Measurements from ENCODE around the gene DNER.
A peak's percentile ranks its signal among the peaks of the same experiment; 100 is the strongest.
"Not testable (repeated sequence)": the region's sequence is repeated elsewhere in the genome, so short reads cannot be mapped to it uniquely, and the experiment has no call there.

DNER gene

DNA sequence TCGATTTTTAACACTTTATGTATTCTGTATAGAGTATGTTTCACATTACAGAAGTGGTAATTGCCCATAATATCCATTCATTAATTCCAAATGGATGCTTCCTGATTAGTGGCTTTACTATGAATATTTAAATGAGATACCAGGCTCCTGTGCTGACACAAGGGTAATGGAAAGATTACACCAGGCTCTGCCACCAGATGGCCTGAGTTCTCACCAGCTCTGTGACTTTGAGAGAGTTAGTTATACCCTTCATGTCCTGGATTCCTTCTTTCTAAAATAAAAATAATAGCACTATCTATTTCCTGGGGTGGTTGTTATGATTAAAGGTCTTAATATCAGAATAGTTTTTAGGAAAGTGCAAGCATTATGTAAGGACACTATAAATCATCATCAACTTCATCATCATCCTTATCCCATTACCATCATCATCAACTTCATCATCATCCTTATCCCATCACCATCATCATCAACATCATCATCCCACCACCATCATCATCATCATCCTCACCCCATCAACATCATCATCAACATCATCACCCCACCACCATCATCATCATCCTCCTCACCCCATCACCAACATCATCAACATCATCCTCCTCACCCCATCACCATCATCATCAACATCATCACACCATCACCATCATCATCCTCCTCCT, 151.8 kb downstream of the DNER start:
- no peak for DNase-seq

DNA sequence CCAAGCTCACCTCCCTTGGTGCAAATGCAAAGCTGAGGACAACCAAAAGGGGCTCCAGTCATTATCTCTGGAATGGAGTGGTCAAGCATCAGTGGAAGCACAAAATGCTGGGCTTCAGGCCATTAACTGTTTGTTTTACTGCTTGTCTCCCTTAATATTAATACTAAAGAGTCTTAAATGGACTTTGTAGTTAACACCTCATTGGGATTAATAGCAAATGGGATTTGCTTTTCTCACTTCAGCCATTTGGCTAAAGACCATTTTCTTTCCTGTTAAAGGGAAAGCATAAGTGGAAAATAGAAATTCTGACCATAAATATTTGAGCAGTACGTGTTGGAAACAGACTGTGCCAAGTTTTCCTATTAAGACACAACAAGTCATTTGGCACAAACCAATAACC, 154.4 kb downstream of the DNER start:
- DNase-seq, result no peak

DNA sequence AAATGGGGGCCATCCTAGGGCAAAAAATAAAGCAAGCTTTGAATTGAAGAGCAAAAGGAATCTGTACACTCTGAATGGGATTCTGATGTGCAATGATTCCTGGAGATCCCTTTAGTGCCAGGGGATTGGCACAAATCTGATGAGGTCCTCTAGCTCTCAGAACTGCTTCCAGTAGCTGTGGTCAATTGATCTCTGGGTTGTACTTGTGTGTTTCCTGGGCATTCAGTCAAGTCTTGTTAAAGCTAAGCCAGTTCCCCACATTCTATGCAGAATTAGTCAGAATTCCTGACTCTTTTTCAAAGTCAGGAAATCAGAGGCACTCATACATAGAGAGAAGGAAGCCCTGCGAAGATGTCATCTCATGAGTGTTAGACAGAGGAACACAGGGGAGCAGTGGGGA, 161.3 kb downstream of the DNER start:
- DNase-seq, result no peak

DNA sequence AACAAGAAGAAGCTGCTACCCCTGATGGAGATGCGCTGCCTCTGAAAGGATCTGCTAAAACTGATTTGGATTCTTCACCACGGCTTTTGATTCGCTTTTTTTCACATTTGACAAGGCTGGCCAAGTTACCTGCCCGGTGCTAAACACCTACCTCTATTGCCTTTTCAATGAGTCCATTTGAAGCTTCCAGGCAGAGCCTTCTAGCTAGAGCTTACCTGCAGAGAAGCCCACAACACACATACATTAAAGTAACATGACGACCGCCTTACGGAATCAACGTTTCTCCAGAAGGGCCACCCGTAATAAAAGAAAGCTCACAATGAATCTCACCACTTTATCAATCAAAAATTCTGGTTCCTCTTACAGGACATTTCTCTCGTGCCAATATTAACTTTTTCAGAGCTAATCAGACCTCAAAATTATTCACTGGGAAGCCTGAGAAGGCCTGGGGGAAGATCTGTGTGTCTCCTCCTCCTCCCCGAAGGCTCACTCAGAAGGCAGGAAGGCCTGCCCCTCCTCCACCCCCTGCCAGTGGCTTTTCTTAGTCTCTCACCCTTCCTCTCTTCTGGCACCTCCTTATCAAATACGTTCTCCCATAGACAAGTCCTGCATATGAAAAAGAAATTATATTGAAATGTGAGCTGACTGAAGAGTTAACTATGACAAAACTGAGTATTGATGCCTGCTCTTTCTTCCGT, 171.0 kb downstream of the DNER start:
- no peak for DNase-seq

DNA sequence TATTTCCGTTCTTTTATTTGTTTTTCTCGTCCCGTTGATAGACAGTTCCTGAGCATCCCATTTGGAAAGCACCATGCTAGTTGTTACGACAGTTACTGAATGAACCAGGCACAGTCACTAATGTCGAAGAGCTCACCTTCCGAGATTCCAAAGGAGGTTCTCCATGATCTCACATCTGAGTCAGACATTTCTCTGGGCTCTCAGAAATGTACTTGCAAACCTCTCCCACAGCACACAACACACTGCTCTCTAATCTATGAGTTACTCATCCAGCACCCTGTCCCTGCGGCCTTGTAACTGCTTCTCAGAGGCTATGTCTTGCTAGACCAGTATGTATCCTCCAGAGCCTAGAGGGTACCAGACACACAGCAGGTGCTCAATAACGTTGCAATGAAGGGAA, 174.7 kb downstream of the DNER start:
- no peak for DNase-seq

DNA sequence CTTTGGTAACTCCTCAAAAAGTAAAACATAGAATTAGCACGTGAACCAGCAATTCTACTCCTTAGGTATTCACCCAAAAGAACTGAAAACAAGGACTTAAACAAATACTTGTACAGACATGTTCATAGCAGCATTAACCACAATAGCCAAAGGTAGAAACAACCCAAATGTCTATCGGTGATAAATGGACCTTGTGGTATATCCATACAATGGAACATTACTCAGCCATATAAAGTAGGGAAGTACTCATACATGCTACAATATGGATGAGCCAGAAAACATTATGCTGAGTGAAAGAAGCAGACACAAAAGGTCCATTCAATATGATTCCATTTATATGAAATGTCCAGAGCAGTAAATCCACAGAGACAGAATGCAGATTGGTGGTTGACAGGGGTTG, 182.8 kb downstream of the DNER start:
- no peak for DNase-seq

DNA sequence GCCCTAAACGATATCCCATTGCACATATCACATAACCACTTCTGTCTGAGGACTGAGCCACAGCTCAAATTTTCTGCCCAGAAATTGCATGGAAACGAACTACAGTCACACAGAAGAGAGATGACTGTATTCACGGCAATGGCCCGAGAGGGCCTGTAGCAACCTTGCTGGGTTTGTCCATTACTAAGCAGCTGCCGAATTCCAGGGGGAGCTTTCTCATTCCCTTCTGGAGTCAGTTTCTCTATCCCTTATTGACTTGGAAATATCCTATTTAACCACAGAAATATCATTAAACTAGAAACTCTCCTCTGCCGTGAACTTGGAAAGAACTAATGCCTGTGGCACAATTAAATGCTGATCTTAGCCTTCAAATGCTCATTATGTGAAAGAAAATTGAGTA, 183.9 kb downstream of the DNER start:
- no peak for DNase-seq

DNA sequence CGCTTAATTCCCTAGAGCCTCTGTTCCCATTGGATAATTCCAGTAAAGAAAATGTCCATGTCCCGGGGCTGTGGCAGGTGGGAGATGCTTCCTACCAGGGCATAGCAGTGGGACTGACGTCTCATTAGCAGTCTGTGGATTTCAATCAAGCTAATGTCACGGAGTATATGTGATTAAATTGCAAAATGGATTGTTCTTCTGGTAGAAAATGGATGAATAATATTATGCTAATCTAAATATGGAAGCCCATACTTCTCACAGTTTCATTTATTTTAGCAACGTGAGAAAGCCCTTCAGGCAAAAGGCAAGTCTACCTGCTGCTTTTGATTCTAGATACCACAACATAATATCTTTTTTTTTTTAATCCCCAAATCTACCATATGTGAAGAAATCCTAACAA, 185.5 kb downstream of the DNER start:
- no peak for DNase-seq

DNA sequence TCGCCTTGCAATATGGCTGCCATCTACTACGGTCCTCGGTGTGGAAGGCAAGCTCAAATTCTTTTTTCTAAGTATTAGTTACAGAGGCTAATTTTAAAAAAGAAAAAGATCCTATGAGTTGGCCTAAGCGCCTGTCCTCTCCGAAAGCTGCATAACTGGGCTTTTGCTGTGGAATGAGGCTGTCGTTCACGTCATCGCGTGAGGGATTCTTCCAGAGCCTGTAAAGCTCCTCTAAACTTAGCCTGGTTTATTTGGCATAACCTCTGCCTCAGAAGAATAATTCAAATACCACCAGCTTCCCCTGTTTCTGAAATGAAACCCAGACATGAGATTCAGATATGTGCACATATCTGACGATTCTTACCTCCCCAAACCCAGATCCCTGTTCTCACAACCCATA, 187.4 kb downstream of the DNER start:
- DNase-seq, result no peak

DNA sequence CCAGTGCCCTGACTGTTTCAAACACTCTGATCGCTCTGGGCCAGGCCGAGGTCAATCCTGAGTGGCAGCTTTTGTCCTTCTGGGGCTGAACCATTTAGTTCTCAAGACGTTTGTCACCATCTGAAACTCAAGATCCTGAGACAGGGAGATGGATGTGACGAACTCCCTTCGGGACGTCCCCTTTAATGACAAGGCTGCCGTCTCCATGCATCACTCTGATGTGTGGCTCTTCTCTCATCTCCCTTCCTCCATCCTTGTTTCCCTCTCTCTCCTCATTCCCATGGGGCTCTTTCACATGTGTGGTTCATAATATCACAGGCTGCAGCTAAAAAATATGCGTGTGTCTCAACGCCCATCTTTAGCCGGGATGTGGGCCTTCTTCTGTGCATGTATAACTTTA, 189.6 kb downstream of the DNER start:
- no peak for DNase-seq

DNA sequence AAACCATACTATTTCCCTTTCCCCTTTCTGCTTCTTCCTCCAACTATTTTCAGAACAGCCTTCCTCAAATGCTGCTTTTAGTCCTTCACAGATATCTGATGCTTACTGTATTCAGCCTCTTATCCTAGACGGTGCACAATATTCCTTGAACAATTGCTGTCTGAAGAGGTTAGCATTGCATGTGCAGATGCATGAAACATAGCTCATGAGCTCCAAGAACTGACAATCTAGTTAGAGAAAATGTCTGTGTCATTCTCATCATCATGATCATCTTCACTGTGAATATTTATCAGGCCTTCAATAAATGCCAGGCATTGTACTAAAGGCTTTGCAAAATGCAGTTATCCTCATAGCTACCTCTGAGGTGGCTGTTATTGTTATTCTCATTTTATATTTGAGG, 190.7 kb downstream of the DNER start:
- DNase-seq, result no peak

DNA sequence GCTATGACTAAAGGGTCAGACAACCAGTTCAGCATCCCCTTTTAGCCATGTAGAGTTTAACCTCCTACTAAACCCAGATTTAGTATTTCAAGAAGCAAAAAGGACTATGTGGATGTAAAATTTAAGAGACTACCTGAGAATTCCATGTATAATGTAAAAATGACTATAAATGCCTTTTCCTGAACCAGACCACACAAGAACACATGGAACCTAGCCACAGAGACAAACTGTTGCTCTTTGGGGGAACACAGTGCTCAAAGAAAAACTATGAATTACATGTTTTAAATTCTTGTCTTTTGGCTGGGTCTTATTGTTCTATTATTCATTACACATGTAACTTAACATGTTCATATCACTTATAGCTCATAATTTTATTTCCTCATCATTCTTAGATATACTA, 192.8 kb downstream of the DNER start:
- no peak for DNase-seq

DNA sequence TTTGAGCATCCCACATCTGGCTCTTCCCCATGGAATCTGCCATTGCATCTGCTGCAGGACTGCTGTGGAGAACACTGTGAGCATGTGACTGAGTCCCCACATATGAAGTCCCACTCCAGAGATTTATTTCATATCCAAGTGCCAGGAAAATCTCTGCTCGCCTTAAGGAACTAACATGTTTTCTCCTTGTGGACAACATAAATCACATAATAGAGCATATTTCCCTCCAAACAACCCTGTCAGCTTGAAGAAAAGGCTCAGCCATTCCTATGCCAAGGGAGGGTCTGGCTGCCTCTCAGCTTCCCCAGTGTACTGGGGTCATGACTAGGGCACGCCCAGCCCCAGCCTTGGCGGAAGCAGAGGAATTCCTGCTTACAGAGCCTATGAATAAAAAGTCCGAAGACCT, 193.7 kb downstream of the DNER start:
- no peak for DNase-seq

DNA sequence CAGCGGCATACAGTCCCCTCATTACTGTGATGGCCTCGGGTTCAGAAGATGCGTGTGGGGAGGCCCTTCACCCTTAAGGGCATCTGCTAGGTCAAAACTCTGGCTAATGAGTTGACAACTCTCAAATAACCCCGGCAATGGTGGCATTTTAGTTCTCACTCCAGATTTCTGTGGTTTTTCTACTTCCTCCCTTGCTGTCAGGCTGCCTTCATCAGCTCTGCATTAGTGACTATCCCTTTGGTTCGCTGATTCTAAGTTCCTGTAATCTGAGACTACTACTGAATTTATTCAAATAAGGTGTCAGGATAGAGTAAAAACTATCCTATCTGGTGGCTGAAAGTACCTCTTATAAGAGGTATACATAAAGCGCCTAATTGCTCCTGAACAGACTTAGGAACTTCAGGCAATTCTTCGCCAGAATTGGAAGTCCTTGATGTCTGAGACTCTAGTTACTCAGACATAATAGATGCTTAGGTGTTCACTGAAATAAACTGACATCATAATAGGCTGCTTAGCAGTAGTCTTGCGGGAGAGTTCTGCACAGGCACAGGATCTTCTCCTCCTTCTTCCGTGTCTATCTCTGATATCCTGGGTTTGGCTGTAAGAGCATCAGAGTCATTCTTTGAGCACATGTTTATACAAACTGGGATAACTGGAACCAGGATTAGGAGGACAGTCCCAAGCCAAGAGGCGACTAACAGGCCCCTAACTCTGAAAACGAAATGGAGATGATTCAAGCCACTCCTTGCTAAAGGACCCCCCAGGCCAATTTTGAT, 194.5 kb downstream of the DNER start:
- no peak for DNase-seq

DNA sequence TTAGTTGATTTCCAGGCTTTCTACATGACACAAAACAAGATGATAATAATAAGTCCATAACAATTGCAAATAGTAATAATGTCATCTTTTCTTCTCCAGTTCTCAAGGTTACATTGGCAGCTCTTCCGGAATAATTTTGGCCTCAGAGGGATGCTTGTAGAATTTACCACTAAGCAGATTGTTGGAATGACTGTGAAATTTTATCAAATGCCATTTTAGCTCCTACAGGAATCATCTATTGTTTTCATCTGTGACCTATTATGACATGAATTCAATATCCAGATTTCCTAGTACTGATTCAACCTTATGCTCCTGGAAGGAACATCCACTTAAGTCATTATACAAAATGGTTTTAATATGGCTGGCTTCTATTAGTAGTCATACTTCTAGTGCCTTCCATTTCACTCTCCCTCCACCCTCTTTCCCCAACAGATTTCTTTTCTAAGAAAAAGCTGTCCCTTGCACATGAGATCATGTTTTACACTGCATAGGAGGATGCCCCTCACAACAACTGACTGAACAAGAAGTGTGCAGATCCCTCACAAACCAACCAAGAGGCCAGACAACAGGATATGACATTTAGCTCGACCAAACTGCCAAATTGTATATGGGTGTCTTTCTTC, 200.0 kb downstream of the DNER start:
- no peak for DNase-seq

DNA sequence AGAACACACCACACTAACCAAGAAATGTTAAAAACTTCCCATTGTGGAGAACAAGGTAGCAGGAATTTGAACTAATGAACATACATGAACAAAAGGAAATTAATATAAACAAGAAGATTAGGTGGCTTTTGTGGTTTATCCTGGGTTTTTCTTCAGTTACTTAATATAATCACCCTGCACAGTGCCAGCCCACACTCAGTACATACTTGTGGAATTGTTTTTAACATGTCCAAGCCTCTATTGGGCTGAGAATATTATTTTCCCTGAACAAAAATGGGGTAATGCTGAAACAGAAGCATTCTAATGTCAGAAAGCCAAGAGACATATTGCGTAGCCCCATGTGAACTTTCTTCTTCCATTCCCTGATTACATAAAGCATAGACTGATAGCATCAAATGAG, 202.8 kb downstream of the DNER start:
- no peak for DNase-seq

DNA sequence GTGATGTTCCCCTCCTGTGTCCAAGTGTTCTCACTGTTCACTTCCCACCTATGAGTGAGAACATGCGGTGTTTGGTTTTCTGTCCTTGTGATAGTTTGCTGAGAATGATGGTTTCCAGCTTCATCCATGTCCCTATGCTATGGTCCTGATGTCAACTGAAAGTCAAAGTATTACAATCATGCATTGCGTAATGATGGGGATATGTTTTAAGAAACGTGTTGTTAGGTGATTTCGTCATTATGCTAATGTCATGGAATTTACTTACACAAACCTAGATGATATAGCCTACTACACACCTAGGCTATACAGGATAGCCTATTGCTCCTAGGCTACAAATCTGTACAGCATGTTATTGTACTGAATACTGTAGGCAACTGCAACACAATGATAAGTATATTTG, 207.7 kb downstream of the DNER start:
- DNase-seq, result not testable (repeated sequence)

DNA sequence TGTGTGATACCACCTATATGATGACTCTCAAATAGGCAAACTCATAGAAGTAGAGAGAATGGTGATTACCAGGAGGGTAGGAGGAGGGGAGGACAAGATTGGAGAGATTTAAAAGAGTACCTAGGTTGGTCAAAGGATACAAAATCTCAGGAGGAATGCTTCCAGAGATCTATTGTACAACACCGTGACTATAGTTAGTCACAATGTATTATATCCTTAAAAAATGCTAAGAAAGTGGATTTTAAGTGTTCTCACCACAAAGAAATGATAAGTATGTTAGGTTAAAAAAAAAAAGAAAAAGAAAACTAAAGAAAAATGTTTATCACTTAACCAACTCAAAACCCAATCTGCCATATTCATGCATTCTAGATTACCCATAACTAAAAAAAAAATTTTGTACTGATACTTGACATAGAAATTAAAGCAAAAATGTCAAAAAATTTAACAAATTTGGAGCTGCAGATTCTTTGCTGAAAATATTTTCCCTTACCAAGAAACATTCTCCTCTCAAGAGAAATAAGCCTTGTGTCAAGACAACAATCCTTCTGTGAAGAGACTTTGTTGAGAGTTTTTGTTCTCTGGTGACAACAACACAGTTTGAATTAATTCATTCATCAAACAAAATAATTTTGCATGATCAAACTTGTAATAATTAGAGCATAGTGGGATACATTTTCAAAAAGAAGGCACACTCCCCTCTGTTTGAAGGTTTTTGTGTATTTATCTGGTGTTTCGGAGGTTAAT, 213.1 kb downstream of the DNER start:
- no peak for DNase-seq

DNA sequence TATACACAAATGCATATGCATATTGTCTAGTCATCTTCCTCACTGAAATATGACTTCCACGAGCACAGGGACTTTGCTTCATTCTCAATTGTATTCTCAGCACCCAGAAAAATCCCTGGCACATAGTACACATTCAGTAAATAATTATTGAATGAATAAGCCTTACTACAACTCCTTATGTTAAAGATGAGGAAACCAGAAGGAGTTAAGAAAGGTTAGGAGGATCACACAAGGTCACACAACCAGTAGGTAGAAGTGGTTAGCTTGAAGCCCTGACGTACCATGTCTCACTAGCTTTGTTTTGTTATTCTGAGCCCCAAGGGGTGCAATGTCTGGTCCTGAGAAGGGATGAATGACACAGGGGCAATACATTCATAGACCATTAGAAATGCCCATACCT, 222.3 kb downstream of the DNER start:
- no peak for DNase-seq

DNA sequence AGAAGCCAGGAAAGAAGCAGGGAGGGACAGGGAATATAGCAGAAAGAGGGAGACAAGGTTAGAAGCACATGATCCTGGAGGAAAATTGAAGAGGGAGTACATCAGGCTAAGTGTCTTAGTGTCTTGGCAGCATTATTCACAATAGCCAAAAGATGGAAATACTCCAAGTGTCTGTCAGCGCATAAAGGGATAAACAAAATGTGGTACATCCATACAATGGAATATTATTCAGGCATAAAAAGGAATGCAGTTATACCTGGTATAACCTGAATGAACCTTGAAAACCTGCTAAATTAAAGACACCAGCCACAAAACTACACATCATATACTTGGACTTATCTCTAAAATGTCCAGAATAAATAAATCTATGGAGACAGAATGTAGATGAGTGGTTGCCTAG, 224.2 kb downstream of the DNER start:
- no peak for DNase-seq

DNA sequence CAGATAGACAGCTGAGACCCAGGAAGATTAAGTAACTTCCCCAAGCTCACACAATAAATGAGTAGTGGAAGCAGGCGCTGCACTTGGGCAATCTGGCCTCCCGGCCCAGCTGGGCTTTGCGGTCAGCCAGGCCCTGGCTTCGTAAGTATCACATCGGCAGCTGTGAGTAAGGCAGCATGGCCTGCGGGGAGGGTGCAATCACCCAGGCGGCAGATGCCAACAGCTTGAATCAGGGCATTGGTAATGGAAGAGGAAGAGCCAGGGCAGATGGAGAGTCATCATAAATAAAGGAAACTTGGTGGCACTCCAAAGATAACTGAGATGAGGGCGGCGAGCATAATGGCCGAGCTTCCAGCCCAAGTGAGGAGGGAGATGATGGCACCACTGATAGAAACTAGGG, 225.3 kb downstream of the DNER start:
- peak; percentile 66 to 91 for DNase-seq

DNA sequence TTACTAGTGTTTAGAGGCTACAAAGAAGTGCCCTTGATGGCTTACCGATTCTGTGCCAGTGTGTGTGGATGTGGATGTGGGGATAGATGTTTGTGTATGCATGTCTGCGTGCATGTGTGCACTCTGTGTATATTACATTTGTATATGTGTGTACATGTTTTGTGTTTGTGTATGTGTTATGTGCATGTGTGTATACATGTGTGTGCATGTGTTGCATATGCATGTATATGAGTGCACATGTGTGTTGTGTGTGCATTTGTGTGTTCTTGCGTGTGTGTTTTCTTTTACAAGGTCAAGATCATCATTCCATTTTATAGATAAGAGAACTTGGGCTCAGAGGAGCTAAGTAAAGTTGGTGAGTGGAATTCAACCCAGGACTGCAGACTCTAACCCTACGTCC, 226.1 kb downstream of the DNER start:
- no peak for DNase-seq

DNA sequence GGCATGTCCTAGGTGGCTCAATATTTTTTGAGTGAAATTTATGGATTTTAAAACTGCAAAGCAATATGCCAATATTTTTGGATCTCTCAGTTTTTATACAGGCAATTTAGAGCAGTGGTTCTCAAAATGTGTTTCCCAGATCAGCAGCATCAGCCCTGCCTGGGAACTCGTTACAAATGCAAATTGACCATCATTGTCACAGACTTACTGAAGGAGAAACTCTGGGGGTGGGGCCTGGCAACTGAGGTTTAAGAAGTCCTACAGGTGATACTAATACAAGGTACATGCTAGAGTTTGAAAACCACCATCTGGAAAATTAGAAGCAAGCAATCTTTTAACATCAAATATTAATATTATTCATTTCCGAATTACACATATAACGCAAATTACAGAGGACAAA, 227.7 kb downstream of the DNER start:
- no peak for DNase-seq
